Central memory CD8-positive, alpha-beta T cell (primary cell): Measurements from ENCODE around the gene POU2AF1.
A peak's percentile ranks its signal among the peaks of the same experiment; 100 is the strongest.

Source experiments
- ATAC-seq: fragments of 150-1000 bp; cut with Tn5 transposase; replicated peaks from 2 replicates; pipeline ENCODE4 v1.10.0; 2022; ENCODE audit warnings: mild to moderate bottlenecking, moderate FRiP score, moderate number of reproducible peaks; ENCODE audit not compliant: poor library complexity, severe bottlenecking; ENCODE audit errors: extremely low read depth
- DNase-seq, 2 donors: peaks; one replicate each; pipeline ENCODE4 v3.0.0; 2021; ENCODE audit warnings: low spot score in 2 of 2
- H3K27ac Mint-ChIP-seq: one replicate; pipeline ENCODE4 v1.8.0; 2022; ENCODE audit warnings: low read depth, mild to moderate bottlenecking, moderate library complexity, mixed read lengths
- H3K27me3 Mint-ChIP-seq: one replicate; pipeline ENCODE4 v1.8.0; 2022; ENCODE audit warnings: mixed read lengths
- H3K36me3 Mint-ChIP-seq: one replicate; pipeline ENCODE4 v1.8.0; 2022; ENCODE audit warnings: mild to moderate bottlenecking, moderate library complexity, mixed read lengths; ENCODE audit not compliant: insufficient read depth
- H3K4me1 Mint-ChIP-seq: one replicate; pipeline ENCODE4 v1.8.0; 2022; ENCODE audit warnings: mixed read lengths
- H3K4me3 Mint-ChIP-seq: one replicate; pipeline ENCODE4 v1.8.0; 2022; ENCODE audit warnings: mild to moderate bottlenecking, moderate library complexity, mixed read lengths
- H3K9me3 Mint-ChIP-seq: one replicate; pipeline ENCODE4 v1.8.0; 2022; ENCODE audit warnings: mixed read lengths

POU2AF1 gene

DNA sequence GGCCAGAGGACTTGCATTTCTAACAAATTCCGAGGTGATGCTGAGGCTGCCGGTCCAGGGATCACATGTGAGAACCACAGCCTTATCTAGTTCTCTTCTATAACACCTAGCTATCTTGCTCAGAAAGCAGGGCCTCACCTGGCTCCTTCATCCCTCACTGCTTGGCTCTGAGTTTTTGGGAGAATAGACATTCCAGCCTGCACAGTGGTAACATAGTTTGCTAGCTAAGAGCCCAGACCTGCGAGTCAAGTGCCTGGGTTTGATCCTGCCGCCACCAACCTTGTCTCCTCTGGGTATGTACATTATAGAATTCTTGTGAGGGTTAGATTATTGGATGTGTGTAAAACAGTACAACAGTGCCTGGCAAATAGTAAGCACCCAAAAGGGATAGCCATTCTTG lies 13.5 kb upstream of the POU2AF1 start:
- ATAC-seq (no peak), DNase-seq (no peak)
- peaks cover 3% of the 10 kb centered on the region for H3K36me3 Mint-ChIP-seq
- H3K27ac Mint-ChIP-seq = no peak overlapping the region
- no peak overlapping the region for H3K4me3 Mint-ChIP-seq
- no peaks in the 10 kb centered on the region for H3K4me1 Mint-ChIP-seq
- H3K27me3 Mint-ChIP-seq = peaks cover 24% of the 10 kb centered on the region
- H3K9me3 Mint-ChIP-seq = no peaks in the 10 kb centered on the region

GRCh38 chr11:111391328-111392124 lies 12.5 kb upstream of the POU2AF1 start:
- DNase-seq (no peak), ATAC-seq (no peak)
- no peaks in the 10 kb centered on the region for H3K36me3 Mint-ChIP-seq
- no peak overlapping the region for H3K27ac Mint-ChIP-seq
- peaks cover 22% of the 10 kb centered on the region for H3K27me3 Mint-ChIP-seq
- H3K4me3 Mint-ChIP-seq = no peak overlapping the region
- no peaks in the 10 kb centered on the region for H3K4me1 Mint-ChIP-seq
- no peaks in the 10 kb centered on the region for H3K9me3 Mint-ChIP-seq

DNA sequence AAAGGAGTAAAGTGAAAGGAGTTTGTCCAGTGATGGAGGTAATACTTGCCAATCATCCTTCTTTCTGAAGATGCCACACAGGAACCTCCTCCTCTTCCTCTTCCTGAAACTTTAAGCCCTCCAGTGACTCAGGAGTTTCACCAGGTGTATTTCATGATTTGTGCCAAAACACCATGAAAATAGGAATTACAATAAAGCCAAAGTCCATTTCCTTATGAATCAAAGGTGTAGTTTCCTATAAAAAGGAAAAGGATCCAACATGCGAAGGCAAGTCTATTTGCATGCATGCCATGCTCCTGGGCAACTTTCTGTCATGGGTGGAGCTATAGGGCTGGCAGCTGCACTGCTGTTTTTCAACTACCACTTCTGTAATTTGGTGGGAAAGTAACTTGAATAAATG lies 9.8 kb upstream of the POU2AF1 start:
- no peak overlapping the region for H3K4me3 Mint-ChIP-seq
- peaks cover 15% of the 10 kb centered on the region for H3K27me3 Mint-ChIP-seq
- H3K36me3 Mint-ChIP-seq = no peaks in the 10 kb centered on the region
- no peaks in the 10 kb centered on the region for H3K4me1 Mint-ChIP-seq
- DNase-seq = no peak
- no peaks in the 10 kb centered on the region for H3K9me3 Mint-ChIP-seq
- ATAC-seq = no peak
- H3K27ac Mint-ChIP-seq = no peak overlapping the region

DNA sequence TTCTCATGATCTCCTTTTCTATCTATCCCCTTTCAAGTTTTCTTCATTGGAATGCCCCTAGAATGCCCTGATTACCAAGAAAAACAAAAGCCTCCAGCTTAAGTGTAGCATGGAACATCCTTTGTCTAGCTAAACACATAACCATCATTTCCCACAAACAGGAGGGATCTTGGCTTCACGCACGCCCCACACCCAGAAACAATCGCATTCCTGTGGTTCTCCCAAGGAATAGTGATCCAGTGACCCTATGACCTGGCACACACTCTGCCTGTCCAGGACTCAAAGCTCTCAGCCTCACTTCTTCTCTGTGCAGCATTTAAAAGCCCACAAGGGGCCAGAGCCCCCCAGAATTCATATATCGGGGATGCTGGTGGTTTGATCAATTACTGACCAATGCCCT lies 9.3 kb upstream of the POU2AF1 start:
- no peak for ATAC-seq
- no peak for DNase-seq
- peaks cover 15% of the 10 kb centered on the region for H3K27me3 Mint-ChIP-seq
- H3K4me3 Mint-ChIP-seq = no peak overlapping the region
- H3K9me3 Mint-ChIP-seq = no peaks in the 10 kb centered on the region
- no peak overlapping the region for H3K27ac Mint-ChIP-seq
- no peaks in the 10 kb centered on the region for H3K36me3 Mint-ChIP-seq
- no peaks in the 10 kb centered on the region for H3K4me1 Mint-ChIP-seq

DNA sequence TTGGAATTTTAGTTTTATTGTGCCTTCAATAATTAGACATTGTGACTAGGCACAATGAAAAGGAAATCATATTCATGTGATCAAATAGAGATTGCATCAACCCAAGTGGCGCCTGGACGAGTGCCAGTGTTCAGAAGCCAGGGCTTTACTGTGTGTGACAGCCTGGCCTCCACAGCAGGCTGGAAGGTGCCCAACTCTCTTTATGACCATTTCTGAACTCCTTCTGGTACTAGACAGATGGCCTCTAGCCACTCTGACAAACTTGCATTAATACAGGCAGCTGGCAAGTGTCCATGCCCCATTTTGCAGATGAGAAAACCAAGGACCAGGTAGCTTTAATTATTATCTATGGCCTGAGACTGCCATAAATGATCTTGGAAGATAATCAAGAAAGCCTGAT lies 8.3 kb upstream of the POU2AF1 start:
- ATAC-seq (no peak), DNase-seq (no peak)
- H3K9me3 Mint-ChIP-seq = no peaks in the 10 kb centered on the region
- H3K4me3 Mint-ChIP-seq = no peak overlapping the region
- H3K27me3 Mint-ChIP-seq = peaks cover 15% of the 10 kb centered on the region
- no peak overlapping the region for H3K27ac Mint-ChIP-seq
- H3K36me3 Mint-ChIP-seq = peaks cover 1% of the 10 kb centered on the region
- no peaks in the 10 kb centered on the region for H3K4me1 Mint-ChIP-seq

DNA sequence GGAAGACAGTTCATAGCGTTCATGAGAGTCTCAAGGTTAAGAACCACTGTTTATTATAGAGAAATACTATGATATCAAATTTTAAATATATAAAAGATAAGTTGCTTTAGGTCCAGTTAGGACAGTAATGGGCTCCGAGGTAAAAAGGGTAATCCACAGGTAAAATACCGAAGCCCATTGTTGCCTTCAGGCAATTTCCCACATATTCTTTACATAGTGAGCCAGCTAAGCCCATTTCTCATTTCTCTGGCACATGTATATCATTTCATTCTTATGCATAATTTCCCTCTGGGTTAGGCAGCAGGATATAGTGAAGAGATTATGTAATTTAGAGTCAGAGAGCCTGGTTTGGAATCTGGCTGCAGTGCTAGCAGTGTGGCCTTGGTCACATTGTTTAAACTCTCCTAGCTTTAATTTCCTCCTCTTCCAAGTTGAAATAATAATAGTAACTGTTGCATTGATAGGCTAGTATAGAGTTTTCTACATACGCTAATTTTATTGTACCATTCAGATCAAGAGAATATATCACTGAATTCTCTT lies 7.6 kb upstream of the POU2AF1 start:
- H3K27ac Mint-ChIP-seq = no peak overlapping the region
- H3K27me3 Mint-ChIP-seq = peaks cover 15% of the 10 kb centered on the region
- no peaks in the 10 kb centered on the region for H3K9me3 Mint-ChIP-seq
- H3K4me1 Mint-ChIP-seq = no peaks in the 10 kb centered on the region
- no peak overlapping the region for H3K4me3 Mint-ChIP-seq
- no peak for DNase-seq
- peaks cover 2% of the 10 kb centered on the region for H3K36me3 Mint-ChIP-seq
- no peak for ATAC-seq

- ATAC-seq = no peak
- Mint-ChIP-seq H3K4me3 (no peak overlapping the region), H3K9me3 (no peaks in the 10 kb centered on the region), H3K4me1 (peaks cover 5% of the 10 kb centered on the region), H3K36me3 (peaks cover 2% of the 10 kb centered on the region), H3K27me3 (peaks cover 25% of the 10 kb centered on the region), H3K27ac (no peak overlapping the region)
- DNase-seq = no peak
Measured at GRCh38 chr11:111384494-111384893, 5.4 kb upstream of the POU2AF1 start.

- DNase-seq (no peak), ATAC-seq (no peak)
- Mint-ChIP-seq H3K4me1 (peaks cover 5% of the 10 kb centered on the region), H3K36me3 (peaks cover 3% of the 10 kb centered on the region), H3K9me3 (no peaks in the 10 kb centered on the region), H3K4me3 (no peak overlapping the region), H3K27me3 (peaks cover 11% of the 10 kb centered on the region), H3K27ac (no peak overlapping the region)
Measured at GRCh38 chr11:111382451-111382850, 3.4 kb upstream of the POU2AF1 start.

- Mint-ChIP-seq H3K36me3 (peaks cover 3% of the 10 kb centered on the region), H3K9me3 (no peaks in the 10 kb centered on the region), H3K27ac (peak overlapping the region; percentile 1), H3K27me3 (peaks cover 11% of the 10 kb centered on the region), H3K4me3 (peak overlapping the region; percentile 35), H3K4me1 (peaks cover 5% of the 10 kb centered on the region)
- ATAC-seq (no peak), DNase-seq (no peak)
Measured at GRCh38 chr11:111379602-111380136, 594 bp upstream of the POU2AF1 start.

DNA sequence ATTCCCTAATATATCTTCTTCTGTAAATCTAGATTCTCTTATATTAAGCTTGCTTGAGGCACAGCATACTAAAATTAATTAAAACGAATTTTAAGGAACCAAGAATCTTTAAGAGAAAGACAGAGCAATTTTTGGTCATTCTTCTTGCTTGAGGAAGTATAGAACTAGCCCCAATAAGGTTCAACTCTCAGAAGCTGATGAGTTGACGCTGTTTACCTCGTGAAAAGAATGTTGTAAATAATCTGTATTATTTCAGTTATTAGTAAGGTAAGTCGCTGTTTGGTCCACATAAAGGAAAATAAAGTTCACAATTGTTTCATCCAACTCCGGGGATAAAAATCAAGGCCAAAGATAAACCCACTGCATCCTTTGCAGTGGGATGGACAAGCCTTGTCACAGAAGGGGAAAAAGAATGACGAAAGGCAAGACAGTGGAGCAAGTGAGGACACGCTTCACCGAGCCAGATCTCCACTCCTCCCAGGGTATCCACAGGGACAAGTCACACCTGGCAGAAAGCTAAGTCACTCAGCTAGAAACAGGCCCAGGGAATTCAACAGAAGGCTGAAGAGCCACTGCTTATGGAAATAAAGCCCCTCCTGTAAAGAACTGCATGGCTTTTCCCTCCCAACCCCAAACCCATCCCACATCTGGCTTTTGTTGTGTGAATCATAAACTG lies 752 bp downstream of the POU2AF1 start:
- H3K27me3 Mint-ChIP-seq = peaks cover 11% of the 10 kb centered on the region
- no peak for ATAC-seq
- no peak for DNase-seq
- peak overlapping the region; percentile 35 for H3K4me3 Mint-ChIP-seq
- peaks cover 5% of the 10 kb centered on the region for H3K4me1 Mint-ChIP-seq
- no peaks in the 10 kb centered on the region for H3K9me3 Mint-ChIP-seq
- no peak overlapping the region for H3K27ac Mint-ChIP-seq
- H3K36me3 Mint-ChIP-seq = peaks cover 3% of the 10 kb centered on the region

GRCh38 chr11:111376181-111376871 lies 2.7 kb downstream of the POU2AF1 start:
- Mint-ChIP-seq H3K27me3 (peaks cover 11% of the 10 kb centered on the region), H3K4me1 (peaks cover 5% of the 10 kb centered on the region), H3K27ac (no peak overlapping the region), H3K36me3 (peaks cover 2% of the 10 kb centered on the region), H3K9me3 (no peaks in the 10 kb centered on the region), H3K4me3 (no peak overlapping the region)
- DNase-seq (no peak), ATAC-seq (no peak)

DNA sequence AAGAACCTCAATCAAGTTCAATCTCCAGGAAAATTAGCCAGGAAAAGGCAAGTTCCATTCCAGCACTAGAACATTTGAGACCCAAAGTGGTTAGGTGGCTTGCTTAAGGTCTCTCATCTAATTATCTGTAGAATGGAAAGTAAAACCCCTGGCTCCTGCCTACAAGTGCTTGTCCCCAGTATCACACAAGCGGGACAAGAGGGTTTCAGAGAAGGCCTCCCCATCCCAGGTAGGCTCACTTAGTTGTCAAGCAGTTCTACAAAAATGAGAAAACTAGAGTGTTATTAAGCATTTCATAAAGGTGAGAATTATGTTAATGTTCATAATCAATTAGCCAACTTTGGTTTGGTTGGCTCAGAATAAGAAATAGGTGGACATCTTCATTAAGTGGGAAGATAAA lies 5.5 kb downstream of the POU2AF1 start:
- ATAC-seq = no peak
- no peak overlapping the region for H3K27ac Mint-ChIP-seq
- no peaks in the 10 kb centered on the region for H3K4me1 Mint-ChIP-seq
- no peaks in the 10 kb centered on the region for H3K27me3 Mint-ChIP-seq
- peaks cover 1% of the 10 kb centered on the region for H3K36me3 Mint-ChIP-seq
- no peak for DNase-seq
- no peak overlapping the region for H3K4me3 Mint-ChIP-seq
- H3K9me3 Mint-ChIP-seq = no peaks in the 10 kb centered on the region
